NCI-H510A treated with DMSO at 0.1 percent for 48 hours (cell line): ENCODE data around the gene ADARB2.

ENCODE experiments used
- DNase-seq: peaks from one replicate; lab custom pipeline; 2025; lab: John Stamatoyannopoulos, UW

The ADARB2 gene

GRCh38 chr10:1204434-1205326, 532.6 kb downstream of the ADARB2 start:
- no peak for DNase-seq

GRCh38 chr10:1203704-1204103, 533.6 kb downstream of the ADARB2 start:
- no peak for DNase-seq

GRCh38 chr10:1203216-1203615, 534.1 kb downstream of the ADARB2 start:
- DNase-seq, result no peak

DNA sequence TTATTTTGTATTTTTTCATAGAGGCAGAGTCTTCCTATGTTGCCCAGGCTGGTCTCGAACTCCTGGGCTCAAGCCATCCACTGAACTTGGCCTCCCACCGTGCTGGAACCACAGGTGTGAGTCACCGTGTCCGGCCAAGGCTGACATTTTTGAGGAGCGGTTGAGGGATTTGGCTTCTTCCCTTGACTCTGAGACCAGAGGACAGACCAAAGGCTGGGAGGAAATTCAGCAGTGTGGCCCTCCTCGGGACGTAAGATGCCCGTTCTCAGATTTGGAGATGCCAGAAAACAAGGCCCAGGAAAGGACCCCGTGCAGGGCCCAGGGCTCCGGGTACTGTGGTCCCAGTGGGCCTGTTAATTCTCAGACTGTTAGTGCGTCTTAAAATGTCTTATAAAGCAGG, 535.0 kb downstream of the ADARB2 start:
- no peak for DNase-seq

DNA sequence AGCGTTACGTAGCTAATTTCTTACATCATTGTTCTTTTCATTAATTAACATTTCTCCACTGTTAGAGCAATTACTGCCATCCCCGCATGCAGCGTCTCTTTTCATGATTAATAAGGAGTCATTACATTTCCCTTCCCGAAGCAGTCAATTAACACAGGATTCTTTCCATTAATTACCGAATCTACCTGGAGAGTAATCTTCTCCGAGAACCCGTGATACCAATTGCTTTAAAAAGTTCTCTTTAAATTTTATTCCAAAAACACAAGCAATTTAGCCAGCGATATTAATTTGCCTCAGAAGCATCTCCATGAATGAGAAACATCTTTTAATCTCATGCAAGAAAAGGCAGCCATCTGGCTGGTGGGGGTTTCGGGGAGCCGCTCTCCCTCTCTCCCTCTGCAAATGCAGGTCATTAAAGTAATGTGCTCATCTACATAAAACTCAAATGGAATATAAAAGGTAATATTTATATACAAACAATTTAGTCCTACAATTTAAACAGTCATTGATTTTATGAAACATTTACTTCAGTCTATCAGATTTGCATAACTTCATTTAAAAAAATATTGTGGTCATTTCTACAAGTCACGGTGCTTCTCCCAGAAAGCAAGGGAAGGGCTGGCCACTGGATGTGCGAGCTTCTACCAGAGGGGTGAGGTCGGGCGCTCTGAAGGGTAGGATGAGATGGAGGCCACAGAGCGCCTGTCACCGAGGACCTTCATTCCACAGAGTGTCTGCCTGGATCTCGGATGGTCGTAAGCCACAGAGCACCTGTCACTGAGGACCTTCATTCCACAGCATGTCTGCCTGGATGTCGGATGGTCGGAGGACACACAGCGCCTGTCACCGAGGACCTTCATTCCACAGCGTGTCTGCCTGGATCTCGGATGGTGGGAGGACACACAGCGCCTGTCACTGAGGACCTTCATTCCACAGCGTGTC, 536.2 kb downstream of the ADARB2 start:
- no peak for DNase-seq

- no peak for DNase-seq
These were observed 537.2 kb downstream of the ADARB2 start for GRCh38 chr10:1199897-1200721.

- no peak for DNase-seq
These were observed 538.0 kb downstream of the ADARB2 start for GRCh38 chr10:1199345-1199673.

DNA sequence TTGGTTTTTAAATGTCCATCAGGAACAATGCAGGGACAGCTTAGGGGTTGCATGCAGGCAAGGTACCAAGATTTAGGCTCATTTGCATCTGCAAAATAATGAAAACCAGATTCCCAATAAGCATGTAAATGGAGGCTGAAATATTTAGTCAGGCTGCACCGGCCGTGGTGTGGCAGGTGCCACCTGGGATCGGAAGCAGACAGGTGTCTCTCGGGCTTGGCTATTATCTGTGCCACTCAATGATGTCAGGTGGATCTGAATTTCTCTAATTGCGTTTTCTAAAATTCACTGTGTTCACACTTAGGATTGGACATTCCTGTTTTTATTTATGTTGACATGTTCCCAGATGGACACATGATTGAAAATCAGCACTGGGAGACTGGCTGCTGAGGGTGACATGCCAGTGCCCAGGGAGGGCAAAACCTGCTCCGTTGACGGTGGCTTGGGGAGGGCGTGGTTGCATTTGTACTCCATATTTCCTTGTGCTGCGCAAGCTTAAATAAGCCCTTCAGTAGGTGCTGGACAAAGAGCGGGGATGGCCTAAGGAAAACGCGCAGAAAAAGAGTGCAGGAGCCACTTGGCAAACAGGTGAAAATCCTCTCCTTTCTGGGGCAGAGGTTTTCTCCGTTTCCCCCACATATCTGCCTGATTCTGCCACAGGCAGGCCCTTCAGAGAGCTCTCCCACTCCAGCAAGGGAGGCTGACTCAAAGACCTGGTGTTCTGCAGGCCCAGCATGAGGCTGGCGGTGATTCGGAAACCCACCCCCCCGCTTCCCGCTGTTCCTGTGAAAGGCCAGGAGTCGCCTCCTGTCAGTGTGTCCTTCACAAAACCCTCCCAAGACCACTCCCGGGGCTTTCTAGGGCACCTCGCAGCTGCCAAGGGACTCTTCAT, 538.6 kb downstream of the ADARB2 start:
- peak; percentile 55 for DNase-seq

DNA sequence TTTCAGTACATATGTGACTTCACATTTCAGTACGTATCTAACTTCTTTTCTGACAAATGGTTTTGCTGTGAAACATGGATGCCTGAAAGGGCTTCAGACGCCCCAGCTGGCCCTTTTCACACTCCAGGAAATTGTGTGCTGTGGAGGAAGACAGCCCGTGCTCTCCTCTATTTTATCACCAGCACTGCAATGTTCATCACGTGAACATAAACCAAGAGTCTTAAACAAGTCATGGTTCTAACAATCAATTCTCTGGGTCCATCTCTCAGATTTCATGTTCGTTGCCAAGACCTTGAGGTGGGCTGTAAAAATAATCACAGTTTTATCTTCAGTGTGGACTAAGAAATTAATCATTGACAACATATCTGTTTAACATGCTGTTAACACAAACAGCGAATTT, 539.9 kb downstream of the ADARB2 start:
- DNase-seq, result no peak

DNA sequence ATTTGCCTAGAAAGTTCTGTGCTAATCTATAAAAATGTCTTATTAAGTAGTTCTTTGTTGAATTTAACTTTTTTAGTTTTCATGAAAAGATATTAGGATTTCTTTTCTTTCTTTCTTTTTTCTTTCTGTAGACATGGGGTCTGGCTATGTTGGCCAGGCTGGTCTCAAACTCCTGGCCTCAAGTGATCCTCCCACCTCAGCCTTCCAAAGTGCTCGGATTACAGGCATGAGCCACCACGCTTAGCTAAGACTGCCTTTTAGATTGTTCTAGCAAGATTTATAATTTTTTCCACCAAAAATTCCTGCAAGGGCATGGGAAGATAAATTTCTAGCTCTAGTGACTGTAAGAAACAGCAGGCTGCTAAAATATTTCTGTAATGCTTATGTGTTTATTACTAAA, 540.7 kb downstream of the ADARB2 start:
- DNase-seq, result no peak

DNA sequence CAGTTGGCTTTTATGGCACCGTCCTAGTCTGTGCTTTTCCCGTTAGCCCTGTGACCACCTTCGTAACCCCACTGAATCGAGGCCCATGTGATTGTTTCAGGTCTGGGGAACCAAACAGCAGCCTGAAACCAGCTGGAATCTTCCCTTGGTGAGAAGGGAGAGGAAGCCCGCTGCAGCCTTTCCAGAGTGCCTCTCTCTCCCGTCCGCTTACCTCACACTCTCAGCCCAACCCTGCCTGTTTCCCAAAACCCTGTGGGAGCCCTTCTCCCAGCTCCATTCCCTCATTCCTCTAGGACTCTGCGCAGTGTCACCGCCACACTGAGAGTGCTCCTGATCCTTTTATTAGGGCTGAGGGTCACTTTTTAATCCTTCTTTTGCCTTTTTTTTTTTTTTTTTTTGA, 541.5 kb downstream of the ADARB2 start:
- DNase-seq, result no peak

GRCh38 chr10:1194161-1194560, 543.2 kb downstream of the ADARB2 start:
- DNase-seq, result no peak

DNA sequence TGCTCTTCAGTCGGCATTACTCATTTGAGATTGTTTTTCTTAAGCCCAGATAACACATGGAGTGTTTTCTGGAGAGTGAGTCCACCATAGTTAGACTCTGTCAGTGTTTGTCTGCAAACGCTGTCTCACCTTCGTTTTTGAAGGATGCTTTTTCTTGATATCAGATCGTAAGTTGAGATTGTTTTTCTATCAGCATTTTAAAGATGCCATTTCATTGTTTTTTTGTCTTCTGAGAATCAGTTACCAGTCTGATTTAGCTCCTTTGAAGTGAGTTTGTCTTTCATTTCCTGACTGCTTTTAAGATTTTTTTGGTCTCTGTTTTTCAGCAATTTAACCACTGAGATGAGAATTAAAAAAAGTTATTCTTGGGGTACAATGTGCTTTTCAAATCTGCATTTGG, 543.8 kb downstream of the ADARB2 start:
- DNase-seq, result no peak

GRCh38 chr10:1191752-1192151, 545.6 kb downstream of the ADARB2 start:
- no peak for DNase-seq

DNA sequence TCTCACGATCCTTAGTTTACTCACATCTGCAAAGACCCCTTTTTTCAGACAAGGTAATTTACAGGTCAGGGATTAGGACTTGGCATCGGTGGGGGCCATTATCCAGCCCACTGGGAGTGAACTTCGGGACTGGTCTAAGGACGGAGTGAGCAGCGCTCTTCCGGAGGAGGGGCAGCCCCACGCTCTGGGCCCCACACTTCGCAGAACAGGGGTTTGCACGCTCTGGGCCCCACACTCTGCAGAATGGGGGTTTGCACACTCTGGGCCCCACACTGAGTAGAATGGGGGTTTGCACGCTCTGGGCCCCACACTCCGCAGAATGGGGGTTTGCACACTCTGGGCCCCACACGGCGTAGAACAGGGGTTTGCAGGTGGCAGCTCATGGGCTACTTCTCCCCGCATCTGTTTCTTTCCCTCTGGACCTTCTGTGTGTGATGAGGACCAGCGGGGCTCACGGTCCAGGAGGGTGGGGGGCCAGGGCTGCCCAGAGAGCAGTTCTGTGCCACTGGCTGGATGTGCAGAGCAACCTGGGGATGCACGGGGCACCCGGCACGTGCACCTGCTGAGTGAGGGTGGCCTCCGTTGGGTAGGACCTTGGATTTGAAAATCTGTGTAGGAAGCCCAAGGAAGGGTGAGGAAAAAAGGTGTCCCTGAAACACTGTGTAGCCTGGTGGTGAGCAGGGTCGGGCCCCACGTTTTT, 546.4 kb downstream of the ADARB2 start:
- no peak for DNase-seq

DNA sequence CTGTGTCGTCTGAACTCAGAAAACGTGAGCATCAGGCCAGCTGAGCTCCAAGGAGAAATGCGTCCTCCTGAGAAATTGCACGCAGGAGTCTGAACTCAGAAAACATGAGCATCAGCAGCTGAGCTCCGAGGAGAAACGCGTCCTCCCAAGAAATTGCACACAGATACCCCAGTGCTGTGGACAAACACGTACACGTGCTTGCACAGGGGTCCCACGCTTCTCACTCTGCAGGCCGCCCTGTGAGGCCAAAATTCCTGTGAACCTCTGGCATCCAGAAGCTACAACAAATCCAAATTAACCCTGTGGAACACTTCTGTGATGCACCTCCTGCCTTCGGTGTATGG, 547.3 kb downstream of the ADARB2 start:
- DNase-seq, result no peak

DNA sequence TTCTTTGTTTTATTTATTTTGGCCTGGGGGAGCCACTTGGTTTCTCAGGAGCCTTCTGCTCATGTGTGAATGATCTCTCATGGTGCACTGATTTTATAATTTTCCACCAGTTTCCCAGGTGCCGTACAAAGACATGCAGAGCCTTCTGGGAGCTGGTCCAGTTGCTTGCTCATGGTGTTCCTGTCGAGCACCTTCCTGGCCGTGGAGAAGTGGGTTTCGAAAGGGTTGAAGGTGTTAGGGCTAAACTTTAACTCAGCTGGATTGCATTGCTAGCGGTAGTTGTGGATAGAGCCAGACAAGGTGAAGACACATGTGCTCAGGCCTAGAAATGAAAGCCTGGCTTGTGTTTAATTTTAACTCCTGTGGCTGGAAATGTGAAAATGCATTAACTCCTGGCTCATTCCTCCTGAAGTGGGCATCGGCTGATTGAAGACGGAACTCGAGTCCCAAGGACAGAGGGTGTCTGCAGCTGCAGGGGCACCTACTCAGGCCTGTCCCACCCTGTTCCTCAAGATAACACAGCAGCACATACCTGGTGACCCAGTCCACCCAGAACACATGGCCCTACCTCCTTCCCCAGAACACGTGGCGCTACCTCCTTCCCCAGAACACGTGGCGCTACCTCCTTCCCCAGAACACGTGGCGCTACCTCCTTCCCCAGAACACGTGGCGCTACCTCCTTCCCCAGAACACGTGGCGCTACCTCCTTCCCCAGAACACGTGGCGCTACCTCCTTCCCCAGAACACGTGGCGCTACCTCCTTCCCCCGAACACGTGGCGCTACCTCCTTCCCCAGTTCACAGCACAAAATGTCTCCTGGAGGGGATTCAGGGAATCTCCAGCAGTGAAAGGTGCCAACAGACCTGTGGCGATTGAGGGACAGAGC, 547.9 kb downstream of the ADARB2 start:
- no peak for DNase-seq

- DNase-seq, result no peak
These were observed 548.7 kb downstream of the ADARB2 start for GRCh38 chr10:1188558-1189135.

DNA sequence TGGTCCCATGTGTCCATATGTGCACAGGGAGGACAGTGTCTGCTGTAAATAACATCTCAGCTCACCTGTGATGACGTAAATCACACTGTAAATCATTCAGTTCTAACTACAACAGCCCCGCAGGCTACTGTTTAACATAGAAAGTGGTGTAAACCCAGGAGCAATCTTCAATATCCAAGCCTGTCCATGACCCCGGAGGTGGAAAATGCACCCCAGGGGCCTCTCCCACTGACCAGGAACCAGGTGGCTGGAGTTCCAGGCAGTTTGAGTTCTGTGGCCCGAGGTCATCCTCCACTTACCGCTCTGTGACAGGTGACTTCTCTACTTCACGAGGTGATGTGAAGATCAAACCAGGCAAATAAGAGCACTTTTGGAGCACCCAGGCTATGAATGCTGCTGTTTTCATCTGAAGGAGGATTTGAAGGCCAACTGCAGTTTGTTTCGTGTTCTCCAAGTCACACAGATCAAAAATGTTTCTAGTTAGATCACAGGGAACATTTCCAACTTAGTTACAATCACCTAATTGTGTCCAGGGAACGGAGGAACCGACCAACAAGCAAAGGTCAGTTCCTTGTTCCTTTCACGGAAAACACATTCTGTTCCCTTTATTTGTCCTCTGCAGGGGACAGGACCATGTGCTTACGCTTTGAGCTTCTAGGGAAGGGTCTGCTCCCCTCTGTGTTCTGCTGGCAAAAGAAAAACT, 549.3 kb downstream of the ADARB2 start:
- no peak for DNase-seq
